GM19438 (cell line): ENCODE measurements around the gene MOB2.

Experiments used
- ATAC-seq: cut with Tn5 transposase; IDR thresholded peaks from one replicate; pipeline ENCODE4 v1.9.1; 2021; ENCODE audit warnings: low read depth; ENCODE audit not compliant: unreplicated experiment

MOB2 gene

DNA sequence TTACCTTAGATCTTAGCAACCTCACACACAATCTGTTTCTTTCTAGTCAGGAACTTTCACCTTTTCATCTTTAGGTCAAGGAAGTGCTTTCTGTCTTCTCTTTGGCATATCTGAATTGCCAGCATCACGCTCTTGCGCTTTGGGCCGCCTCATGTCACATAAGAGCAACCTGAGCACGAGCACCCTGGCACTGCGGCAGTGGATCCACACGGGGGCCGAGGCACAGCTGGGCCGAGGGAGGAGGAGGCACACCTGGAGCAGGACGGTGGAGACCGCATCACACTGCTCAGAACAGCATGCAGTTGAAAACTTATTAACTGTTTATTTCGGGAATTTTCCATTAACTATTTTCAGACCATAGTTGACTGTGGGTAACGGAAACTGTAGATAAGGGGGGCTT is 10.7 kb downstream of the MOB2 start:
- ATAC-seq: no peak

DNA sequence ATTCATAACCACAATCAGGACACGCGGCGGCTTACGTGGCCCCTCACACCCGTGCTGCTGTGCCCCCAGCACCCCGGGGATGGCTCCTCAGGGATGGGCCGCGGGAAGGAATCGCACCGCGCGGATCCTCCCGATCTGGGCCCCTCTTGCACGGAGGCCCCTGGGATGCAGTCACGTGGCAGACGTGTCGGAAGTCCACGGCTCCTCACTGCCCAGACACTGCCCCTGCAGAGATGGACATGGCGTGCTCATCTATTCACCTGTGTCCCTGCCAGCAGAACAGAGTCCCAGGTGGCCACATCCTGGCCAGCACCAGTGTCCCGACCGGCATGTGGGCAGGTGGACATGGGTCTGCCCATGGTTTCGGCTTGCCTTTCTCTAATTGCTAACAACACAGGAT is 12.8 kb downstream of the MOB2 start:
- ATAC-seq: no peak

DNA sequence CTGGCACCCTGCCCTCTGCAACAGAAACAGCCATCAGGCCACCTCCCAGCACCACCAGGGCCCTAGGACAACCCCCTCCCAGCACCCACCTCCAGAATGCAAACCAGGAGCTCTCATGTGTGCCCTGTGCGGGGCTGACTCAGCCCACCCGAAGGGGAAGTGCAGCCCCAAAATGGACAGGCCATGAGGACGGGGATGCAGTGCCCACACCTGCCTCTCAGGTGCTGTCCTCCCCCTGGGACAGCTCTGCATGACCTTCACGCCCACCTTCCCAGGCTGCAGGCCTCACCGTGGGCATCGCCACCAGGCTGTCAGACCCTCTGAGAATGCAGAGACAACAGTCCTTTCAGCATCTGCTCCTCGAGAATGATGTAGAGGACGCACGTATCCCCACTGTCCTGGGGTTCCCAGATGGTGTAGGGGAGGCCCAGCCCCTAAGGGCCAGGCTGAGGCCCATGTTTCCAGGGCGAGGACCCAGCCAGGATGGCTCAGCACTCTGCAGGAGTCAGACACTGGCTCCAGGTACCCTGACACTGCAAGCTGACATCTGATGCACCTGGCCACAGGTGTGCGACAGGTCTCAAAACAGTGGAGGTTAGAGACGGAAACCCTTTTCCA is 13.5 kb downstream of the MOB2 start:
- ATAC-seq: no peak

DNA sequence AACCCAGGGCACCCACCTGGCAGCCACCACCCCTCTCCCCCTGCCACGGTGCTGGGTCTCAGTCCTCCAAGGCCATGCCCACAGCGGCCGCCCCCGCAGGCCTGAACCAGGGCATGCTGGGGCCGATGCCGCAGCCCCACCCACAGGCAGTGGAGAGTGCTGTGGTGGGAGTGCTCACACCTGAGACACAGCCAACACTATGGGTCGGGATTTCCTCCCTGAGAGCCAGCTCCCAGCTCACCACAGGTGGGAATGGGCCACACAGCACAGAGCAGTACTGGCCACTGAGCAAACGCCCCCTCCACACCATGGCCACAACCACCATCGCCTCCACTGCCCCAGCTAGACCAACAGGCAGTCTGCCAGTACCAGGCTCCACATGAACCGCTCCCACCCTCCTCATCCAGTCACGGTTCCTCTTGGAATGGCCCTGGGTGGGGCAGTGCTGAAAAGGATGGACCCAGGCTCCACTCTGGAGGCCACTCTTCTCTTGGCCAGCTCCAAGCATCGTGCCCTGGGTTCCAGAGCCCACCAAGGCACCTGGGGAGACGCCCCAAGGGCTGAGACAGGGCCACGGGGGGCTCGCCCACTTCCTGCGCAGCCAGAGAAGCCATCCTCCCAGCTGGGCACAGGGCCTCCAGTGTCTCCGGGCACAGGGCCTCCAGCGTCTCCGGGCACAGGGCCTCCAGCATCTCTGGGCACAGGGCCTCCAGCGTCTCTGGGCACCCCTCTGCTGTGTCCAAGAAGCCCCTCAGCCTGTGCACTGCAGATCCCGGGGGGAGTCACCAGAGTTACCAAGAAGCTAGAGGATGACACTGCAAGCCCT is 14.2 kb downstream of the MOB2 start:
- no peak for ATAC-seq

DNA sequence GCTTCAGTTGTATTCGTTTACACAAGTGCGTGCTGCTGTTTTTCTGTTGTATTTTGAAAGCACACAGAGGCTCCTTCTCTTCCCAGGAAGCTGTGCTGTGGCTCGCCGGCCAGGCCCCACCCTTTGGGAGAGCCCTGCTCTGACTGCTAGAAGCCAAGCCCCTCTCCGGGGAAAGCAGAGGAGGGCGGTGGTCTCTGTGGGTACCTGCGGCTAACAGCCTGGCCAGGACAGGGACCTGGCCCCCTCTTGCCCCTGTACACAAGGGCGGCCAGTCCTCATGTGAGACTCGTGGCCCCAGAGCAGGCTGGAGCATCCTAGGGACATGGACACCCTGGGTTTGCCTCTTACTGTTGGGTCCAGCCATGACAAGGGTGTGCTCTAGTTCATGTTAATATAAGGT is 14.8 kb downstream of the MOB2 start:
- no peak for ATAC-seq

DNA sequence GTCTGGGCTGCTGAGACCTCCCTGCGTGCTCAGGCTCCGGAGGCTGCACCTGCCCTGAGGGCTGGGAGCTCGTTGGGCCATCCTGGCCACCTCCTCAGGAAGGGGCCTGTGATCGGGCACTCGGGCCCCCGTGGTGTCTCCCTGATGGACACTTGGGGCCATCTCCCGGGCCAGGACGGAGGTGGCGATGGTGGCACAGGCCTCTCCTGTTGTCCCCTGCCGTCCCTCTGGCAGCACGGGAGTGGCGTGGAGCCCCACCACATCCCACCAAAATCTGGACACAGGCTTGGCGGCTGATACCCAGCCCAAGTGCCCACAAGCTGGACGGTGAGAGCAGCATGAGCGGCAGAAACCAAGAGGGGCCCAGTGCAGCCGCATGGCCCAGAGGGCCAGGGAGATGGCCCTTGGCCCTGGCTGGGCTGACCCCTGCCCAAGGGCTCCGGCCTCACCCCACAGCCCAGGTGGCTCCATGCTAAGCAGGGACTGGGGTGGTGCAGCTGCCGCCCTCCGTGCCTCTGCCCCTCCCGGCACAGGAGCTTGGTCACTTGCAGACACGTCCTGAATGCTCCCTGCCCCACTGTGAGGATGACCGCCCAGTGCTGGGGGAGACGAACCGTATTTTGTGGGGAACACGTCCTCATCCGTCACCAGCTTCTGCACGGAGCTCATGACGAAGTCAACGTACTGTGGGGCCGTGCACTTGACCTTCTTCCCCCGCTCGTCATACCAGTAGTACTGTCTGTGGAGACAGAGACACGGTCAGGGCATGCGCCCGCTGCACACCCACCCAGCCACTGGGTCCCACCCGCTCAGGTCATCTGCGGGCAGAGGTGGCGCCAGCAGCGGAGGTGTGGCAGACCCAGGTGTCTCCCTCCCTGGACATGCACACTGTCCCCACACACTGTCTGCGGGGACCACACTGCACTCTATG is 15.6 kb downstream of the MOB2 start:
- no peak for ATAC-seq

DNA sequence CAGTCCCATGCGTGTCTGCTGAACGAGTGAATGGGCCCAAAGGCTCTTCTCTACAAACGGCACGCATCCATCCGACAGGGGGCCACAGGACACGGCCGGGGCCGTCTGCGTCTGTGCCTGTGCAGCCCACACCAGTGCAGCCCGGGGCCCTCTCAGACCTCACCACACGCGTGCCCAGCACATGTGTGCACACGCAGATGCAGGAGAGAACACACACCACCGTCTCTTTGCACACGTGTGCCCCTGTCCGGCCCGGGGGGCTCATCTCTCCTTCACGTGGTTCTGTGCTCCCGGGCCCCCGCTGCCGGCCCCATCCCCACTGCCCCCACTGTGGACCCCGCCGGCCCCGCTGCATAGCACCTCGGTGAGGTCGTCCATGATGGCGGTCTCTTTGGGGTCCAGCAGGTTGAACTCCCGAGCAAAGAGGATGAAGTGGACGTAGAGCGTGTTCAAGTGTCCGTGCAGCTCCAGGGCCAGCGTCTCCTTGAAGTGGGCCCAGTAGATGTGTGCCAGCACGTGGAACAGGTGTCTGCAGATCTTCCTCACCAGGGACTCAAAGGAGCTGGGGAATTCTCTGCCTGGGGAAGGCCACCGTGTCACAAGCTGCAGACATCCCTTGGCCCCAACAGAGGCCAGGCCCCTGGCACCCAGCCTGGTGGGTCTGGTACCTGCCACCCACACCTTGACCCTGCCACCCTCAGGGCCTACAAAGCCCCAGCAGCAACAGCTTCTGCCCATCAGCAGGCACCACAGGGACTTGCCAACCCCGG is 16.5 kb downstream of the MOB2 start:
- no peak for ATAC-seq

DNA sequence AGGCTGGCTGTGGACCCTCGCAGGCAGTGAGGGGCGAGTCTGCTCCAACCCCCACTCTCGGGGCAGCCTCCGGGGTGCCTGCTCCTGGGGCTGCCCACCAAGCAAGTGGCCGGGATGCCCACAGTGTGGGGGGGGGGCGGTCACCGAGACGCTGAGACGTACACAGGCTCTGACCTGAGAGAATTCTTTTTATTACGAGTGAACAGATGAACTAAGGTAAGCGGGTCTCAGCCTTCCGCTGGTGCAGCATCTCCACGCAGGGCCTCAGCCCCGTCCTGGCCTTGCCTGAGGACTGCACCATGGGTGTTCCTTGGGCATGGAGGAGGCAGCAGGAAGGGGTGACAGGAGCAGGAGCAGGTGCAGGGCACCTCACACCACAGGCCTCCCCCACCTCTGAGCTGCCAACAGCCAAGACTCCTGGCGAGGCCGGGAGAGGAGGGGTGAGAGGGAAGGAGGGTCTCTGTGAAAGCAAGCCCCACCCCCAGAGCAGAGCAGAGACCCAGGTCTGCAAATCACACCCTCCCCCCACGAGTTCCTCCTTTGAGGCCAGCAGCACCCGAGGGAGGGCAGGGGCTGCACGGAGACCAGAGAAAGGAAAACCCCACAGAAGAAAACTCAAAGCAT is 17.2 kb downstream of the MOB2 start:
- ATAC-seq: no peak

DNA sequence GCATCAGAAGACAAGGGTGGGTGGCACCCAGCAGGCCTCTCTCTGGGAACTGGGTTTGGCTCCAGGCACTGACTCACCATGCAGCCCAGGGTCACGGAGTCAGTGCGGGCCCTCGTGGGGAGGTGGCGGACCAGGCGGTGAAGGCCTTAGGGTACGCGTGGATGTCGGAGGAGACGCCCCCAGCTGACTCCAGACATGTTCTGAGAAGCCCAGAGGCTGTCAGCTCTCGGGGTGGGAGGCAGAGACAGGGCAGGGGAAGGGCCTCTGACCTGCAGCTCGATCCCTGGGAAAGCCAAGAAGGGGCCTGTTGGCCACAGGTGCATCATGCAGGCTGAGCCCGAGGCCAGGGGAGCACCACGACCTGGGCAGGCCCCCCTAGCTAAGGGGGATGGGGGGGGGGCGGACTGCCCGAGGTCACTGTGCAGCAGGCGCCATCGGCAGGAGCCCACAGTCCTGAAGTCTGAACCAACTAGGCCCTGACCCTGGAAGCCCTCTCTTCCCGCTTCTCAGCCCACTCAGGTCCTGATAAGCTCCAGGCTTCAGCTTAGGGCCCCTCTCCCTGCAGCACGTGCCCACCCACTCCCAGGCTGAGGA is 18.0 kb downstream of the MOB2 start:
- ATAC-seq: no peak

DNA sequence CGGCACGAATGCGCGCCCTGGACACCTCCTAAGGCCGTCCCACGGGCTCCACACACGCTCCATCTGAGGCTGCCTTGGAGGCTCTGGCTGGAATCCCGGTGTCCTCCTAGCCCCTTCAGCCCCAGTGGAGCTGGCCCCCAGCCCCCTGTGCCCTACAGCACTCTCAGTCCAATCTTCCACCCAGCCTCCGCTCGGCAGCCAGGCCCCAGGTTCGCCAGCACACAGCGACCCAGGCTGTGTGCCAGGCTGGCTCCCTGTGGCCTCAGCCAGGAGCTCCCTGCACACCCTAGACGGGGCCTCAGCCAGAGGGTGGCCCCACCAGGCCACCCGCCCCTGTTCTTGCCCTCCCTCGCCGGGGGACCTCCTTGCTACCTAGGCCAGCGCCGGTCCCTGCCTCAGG is 18.6 kb downstream of the MOB2 start:
- no peak for ATAC-seq

DNA sequence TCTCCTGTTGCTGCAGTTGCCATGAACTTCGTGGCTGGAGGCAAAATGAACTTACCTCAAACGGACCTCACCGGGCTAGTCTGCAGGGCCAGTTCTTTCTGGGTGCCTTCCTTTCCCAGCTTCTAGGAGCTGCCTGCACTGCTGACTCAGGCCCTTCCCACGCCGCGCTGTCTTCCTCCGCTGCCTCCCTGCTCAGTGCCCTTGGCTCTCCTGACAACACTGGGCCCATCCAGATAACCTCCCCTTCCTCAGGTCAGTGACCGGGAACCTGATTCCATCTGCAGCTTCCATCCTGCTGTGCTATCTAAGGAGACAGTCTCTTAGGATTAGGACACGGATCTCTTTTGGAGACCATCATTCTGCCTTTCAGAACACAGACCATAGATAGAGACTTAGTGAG is 19.3 kb downstream of the MOB2 start:
- ATAC-seq: no peak

DNA sequence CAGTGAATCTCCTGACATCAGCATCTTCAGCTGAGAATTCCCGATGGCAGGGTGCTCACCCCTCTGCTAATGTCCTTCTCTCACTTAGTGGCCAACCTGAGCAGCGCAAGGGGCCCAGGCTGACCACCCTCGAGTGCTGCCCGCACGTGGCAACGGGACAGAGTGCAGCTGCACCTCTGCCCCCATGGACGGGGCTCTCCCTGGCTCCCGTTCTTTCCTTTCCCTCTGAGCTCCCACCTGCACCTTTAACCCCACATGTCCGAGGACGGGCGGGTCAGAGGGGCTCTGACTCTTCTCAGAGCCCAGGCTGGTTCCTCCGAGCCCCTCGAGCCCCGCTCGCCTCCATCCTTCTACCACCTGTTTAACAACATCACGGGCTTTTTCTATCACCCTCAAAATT is 19.8 kb downstream of the MOB2 start:
- no peak for ATAC-seq

DNA sequence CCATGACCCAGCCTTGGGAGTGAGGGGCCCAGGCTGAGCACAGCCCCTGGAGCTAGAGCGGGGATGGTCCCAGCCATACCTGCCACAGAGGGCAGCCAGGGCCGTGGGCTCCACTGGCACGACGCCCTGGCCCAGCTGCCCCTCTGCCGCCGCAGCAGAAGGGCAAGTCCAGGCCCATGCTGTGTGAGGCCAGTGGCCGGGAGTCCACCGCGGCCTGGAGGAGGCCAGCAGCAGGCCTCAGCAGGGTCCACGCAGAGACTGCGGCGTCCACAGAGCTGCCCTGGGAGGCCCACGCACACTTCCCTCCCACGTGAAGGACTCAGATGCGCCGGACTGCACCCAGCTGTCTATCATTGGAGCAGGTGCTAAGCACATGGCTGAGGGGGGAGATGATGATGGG is 23.5 kb downstream of the MOB2 start:
- ATAC-seq: no peak

DNA sequence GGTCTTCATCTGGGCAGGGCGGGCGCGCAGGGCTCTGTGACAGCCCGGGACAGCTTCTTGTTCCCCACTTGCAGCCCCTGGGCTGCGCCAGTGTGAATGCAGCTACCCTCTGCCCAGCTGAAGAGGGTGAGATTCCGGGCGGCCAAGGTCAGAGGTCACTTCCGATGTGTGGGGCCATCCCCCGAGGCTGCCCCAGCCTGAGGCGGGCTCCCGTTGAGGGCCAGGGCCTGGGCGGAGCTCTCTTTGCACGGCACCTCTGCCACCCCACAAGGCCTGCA is 23.9 kb downstream of the MOB2 start:
- no peak for ATAC-seq

DNA sequence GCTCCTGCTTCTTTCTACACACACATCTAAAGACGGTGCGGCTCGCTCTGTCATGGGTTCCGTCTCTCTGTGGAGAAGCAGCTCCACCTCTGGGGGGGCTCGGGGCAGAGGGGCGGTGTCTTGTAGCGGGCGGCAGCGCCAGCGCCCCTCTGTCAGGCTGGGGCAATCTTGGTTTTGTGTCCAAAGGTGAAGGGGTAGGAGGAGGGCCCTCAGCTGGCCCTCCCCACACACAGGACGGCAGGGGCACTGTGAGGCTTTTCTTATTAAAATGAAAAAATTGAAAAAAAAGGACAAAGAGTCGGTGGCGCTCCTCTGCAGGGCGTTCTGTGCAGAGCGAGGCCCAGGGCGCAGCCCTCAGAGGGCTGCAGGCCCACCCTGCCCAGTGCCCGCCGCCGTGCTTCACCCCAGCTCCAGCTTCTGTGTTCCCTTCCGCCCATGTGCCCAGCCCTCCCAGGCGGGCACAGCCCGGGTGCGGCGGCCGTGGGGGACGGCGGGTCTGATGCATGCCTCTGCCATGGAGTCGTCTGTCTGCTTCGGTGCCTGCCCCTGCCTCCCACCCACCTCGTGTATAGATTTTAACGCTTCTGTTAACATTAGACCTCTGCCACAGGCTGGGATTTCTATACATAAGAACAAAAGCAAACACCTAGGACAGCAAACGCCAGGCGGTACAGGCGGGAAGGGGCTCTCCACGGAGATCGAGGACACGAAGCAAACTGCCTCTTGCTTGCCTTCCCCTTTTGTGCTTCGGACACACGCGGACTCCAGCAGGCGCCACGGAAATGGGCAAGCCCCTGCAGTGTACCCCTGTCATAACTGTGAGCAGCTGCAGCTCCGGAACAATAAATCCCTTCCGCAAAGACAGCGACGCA is 24.5 kb downstream of the MOB2 start:
- no peak for ATAC-seq

DNA sequence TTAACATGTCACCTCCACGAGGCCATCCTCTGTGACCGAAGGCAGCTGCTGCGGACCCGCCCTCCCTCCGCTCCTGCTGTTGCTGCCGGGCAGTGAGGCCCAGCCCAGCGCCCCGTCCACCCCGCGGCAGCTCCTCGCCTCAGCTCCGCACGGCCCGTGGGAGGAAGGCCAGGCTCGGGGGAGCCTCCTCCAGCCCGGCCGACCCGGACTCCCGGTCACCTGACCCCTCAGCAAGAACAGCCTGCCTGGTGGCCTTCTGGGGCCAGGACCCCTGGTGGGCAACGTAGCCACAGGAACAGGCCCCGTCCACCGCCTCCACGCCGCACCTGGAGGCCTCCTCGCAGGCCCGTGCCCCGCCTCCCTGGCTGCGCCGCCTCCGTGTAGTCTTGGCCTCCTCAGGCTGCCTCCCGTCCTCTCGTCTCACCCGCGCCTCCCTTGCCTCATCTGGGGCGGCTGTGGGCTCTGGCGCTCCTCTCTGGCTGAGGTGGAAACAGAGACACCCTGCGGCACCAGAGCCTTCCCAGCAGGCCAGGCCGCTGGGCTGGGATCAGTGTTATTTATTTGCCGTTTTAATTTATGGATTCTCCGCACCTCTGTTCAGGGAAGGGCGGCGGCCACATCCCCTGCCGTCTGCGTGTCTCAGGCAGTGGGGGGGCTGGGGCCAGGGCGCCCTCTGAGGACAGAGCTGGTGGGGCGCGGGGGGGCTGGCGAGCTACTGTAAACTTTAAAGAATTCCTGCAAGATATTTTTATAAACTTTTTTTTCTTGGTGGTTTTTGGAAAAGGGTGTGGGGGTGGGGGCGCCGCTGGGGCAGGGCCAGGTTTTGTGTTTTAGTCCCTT is 25.4 kb downstream of the MOB2 start:
- ATAC-seq: no peak

DNA sequence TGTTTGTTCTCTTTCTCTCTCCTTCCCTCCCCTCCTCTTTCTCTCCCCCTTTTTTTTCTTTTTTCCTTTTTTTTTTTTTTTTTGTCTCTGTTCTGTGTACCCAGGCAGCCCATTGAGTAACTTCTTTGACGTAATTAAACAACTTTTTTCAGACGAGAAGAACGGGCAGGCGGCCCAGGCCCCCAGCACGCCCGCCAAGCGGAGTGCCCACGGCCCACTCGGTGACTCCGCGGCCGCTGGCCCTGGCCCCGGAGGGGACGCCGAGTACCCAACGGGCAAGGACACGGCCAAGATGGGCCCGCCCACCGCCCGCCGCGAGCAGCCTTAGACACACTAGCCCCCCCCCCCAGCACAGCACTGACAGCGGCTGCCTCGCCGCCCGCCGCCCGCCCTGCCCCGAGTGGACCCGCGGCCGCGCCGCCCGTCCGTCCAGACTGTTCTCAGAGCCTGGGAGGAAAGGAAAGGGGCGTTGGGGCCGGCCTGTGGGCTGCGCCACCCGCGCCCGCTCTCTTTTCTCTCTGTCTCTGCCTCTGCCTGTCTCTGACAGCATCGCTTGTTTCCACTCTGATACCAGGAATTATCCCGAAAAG is 26.1 kb downstream of the MOB2 start:
- no peak for ATAC-seq
